MM.1S (cell line): ENCODE results near the gene DYNC1I1.

Experiments used
- DNase-seq: peaks from one replicate; pipeline ENCODE4 v3.0.0-alpha.2; 2015
- H2AFZ ChIP-seq: fragments of 300-600 bp; sonication (generic); 2 replicates; pipeline ENCODE4 v1.6.0; 2016; ENCODE audit warnings: antibody characterized with exemption, low read length
- H3F3A ChIP-seq: fragments of 300-600 bp; sonication (generic); 2 replicates; pipeline ENCODE4 v1.6.1; 2016; ENCODE audit warnings: mild to moderate bottlenecking, antibody characterized with exemption, low read length, moderate library complexity, mixed read lengths; ENCODE audit not compliant: insufficient read depth
- H3K27ac ChIP-seq: fragments of 300-600 bp; sonication (generic); 2 replicates; pipeline ENCODE4 v1.5.1; 2016; ENCODE audit warnings: mild to moderate bottlenecking, low read length
- H3K27me3 ChIP-seq: fragments of 300-600 bp; sonication (generic); replicated peaks from 2 replicates; pipeline ENCODE4 v1.6.0; 2016; ENCODE audit warnings: low read length; ENCODE audit not compliant: insufficient read depth
- H3K36me3 ChIP-seq: fragments of 300-600 bp; sonication (generic); replicated peaks from 2 replicates; pipeline ENCODE4 v1.6.1; 2016; ENCODE audit warnings: mild to moderate bottlenecking, low read length, mixed read lengths; ENCODE audit not compliant: insufficient read depth
- H3K4me1 ChIP-seq: fragments of 300-600 bp; sonication (generic); 2 replicates; pipeline ENCODE4 v1.6.1; 2016; ENCODE audit warnings: low read length, mixed read lengths
- H3K4me2 ChIP-seq: fragments of 300-600 bp; sonication (generic); 2 replicates; pipeline ENCODE4 v1.6.0; 2016; ENCODE audit warnings: low read depth, low read length
- H3K4me3 ChIP-seq: fragments of 300-600 bp; sonication (generic); 2 replicates; pipeline ENCODE4 v1.5.1; 2016; ENCODE audit warnings: low read length, mixed read lengths
- H3K79me2 ChIP-seq: fragments of 300-600 bp; sonication (generic); 2 replicates; pipeline ENCODE4 v1.6.1; 2016; ENCODE audit warnings: mixed run types, low read length, mixed read lengths
- H3K9ac ChIP-seq: fragments of 300-600 bp; sonication (generic); 2 replicates; pipeline ENCODE4 v1.6.1; 2016; ENCODE audit warnings: low read length, mixed read lengths
- H3K9me2 ChIP-seq: fragments of 300-600 bp; sonication (generic); replicated peaks from 2 replicates; pipeline ENCODE4 v1.6.1; 2016; ENCODE audit warnings: mild to moderate bottlenecking, low read length, mixed read lengths; ENCODE audit not compliant: insufficient read depth
- H3K9me3 ChIP-seq: fragments of 300-600 bp; sonication (generic); replicated peaks from 2 replicates; pipeline ENCODE4 v1.6.1; 2016; ENCODE audit warnings: mild to moderate bottlenecking, low read length, mixed read lengths; ENCODE audit not compliant: insufficient read depth
- H4K20me1 ChIP-seq: fragments of 300-600 bp; sonication (generic); 2 replicates; pipeline ENCODE4 v1.6.1; 2016; ENCODE audit warnings: mild to moderate bottlenecking, low read length, moderate library complexity, mixed read lengths; ENCODE audit not compliant: insufficient read depth
- CTCF ChIP-seq: fragments of 300-600 bp; sonication (generic); IDR thresholded peaks from 2 replicates; pipeline ENCODE4 v1.5.1; 2016; ENCODE audit warnings: antibody characterized with exemption, low read length, mixed read lengths
- EZH2 ChIP-seq: fragments of 300-600 bp; sonication (generic); optimal IDR thresholded peaks from 2 replicates; pipeline ENCODE3; 2017; ENCODE audit warnings: low read depth, mild to moderate bottlenecking, antibody characterized with exemption, low read length, mixed read lengths
- EZH2phosphoT487 ChIP-seq: fragments of 300-600 bp; sonication (generic); IDR thresholded peaks from 2 replicates; pipeline ENCODE4 v1.6.1; 2018; ENCODE audit warnings: antibody characterized with exemption, low read length

The DYNC1I1 gene

GRCh38 chr7:95777269-95777668, 4.9 kb downstream of the DYNC1I1 start:
- Histone ChIP-seq H3K4me3 (no peak overlapping the region), H3K27me3 (no peaks in the 10 kb centered on the region), H2AFZ (no peak overlapping the region), H3K36me3 (no peaks in the 10 kb centered on the region), H3K4me1 (no peaks in the 10 kb centered on the region), H4K20me1 (no peaks in the 10 kb centered on the region), H3F3A (no peaks in the 10 kb centered on the region), H3K9me2 (no peaks in the 10 kb centered on the region), H3K9ac (no peak overlapping the region), H3K27ac (no peak overlapping the region), H3K79me2 (no peaks in the 10 kb centered on the region), H3K4me2 (no peak overlapping the region), H3K9me3 (no peaks in the 10 kb centered on the region)
- no peak for DNase-seq
- no peak for TF ChIP-seq EZH2phosphoT487
- TF ChIP-seq EZH2, result no peak
- no peak for TF ChIP-seq CTCF

- H3K36me3 ChIP-seq, result no peaks in the 10 kb centered on the region
- DNase-seq, result no peak
- TF ChIP-seq CTCF, result no peak
- TF ChIP-seq EZH2phosphoT487, result no peak
- TF ChIP-seq EZH2, result no peak
- no peaks in the 10 kb centered on the region for H4K20me1 ChIP-seq
- H3K27me3 ChIP-seq, result no peaks in the 10 kb centered on the region
- H3K9ac ChIP-seq, result no peak overlapping the region
- H3K9me3 ChIP-seq, result no peaks in the 10 kb centered on the region
- H3K79me2 ChIP-seq, result no peaks in the 10 kb centered on the region
- no peaks in the 10 kb centered on the region for H3F3A ChIP-seq
- no peak overlapping the region for H3K27ac ChIP-seq
- H2AFZ ChIP-seq, result no peak overlapping the region
- no peaks in the 10 kb centered on the region for H3K9me2 ChIP-seq
- H3K4me2 ChIP-seq, result no peak overlapping the region
- no peaks in the 10 kb centered on the region for H3K4me1 ChIP-seq
- H3K4me3 ChIP-seq, result no peak overlapping the region
These were observed 8.3 kb downstream of the DYNC1I1 start for GRCh38 chr7:95780665-95781064.

- Histone ChIP-seq H3K36me3 (no peaks in the 10 kb centered on the region), H3F3A (no peaks in the 10 kb centered on the region), H3K4me3 (no peak overlapping the region), H3K27me3 (no peaks in the 10 kb centered on the region), H3K4me1 (no peaks in the 10 kb centered on the region), H4K20me1 (no peaks in the 10 kb centered on the region), H2AFZ (no peak overlapping the region), H3K9ac (no peak overlapping the region), H3K9me2 (no peaks in the 10 kb centered on the region), H3K27ac (no peak overlapping the region), H3K4me2 (no peak overlapping the region), H3K9me3 (no peaks in the 10 kb centered on the region), H3K79me2 (no peaks in the 10 kb centered on the region)
- no peak for DNase-seq
- TF ChIP-seq EZH2 (no peak), EZH2phosphoT487 (no peak), CTCF (no peak)
These were observed 9.7 kb downstream of the DYNC1I1 start for GRCh38 chr7:95781961-95782586.
